Body of pancreas (tissue), 4 donors: ENCODE data around the gene SARM1.

Experiments
- POLR2A ChIP-seq, 3 donors: fragments of 450-650 bp; IDR thresholded peaks; one replicate each; pipeline ENCODE4 v1.6.1; 2016; ENCODE audit warnings: antibody characterized with exemption in 3 of 3, mild to moderate bottlenecking in 2 of 3
- TF ChIP-seq, protein P1 (sequence below), 7 experiments: fragments of 450-650 bp in 4 of 7; fragments of 200-600 bp in 3 of 7; sonication (generic) in 3 of 7; IDR thresholded peaks; one replicate each; pipeline ENCODE4 v1.5.1; 2016 to 2019; ENCODE audit warnings: antibody characterized with exemption in 7 of 7

GRCh38 chr17:28346746-28347246 is 24.7 kb upstream of the SARM1 start:
- TF ChIP-seq, protein P1, sequence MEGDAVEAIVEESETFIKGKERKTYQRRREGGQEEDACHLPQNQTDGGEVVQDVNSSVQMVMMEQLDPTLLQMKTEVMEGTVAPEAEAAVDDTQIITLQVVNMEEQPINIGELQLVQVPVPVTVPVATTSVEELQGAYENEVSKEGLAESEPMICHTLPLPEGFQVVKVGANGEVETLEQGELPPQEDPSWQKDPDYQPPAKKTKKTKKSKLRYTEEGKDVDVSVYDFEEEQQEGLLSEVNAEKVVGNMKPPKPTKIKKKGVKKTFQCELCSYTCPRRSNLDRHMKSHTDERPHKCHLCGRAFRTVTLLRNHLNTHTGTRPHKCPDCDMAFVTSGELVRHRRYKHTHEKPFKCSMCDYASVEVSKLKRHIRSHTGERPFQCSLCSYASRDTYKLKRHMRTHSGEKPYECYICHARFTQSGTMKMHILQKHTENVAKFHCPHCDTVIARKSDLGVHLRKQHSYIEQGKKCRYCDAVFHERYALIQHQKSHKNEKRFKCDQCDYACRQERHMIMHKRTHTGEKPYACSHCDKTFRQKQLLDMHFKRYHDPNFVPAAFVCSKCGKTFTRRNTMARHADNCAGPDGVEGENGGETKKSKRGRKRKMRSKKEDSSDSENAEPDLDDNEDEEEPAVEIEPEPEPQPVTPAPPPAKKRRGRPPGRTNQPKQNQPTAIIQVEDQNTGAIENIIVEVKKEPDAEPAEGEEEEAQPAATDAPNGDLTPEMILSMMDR (IDR thresholded peaks at IDR 0.05) = peak; percentile 31 to 85 (median 75)
- TF ChIP-seq POLR2A (IDR thresholded peaks at IDR 0.05) = peak in 1 of 3 donors; percentile 3
